ENCODE measurements around the gene CADM1. TPM values are rescaled to one million over a fixed set of nuclear protein-coding genes. Genes with fewer than 3 reads are reported as not detected.

CADM1 gene
- total and polyA plus RNA-seq, 9 of the 15 experiments (the other 6 are each of a cell fraction or from before 2014, with no cell fraction given): 0.42 TPM; not detected in 8

DNA sequence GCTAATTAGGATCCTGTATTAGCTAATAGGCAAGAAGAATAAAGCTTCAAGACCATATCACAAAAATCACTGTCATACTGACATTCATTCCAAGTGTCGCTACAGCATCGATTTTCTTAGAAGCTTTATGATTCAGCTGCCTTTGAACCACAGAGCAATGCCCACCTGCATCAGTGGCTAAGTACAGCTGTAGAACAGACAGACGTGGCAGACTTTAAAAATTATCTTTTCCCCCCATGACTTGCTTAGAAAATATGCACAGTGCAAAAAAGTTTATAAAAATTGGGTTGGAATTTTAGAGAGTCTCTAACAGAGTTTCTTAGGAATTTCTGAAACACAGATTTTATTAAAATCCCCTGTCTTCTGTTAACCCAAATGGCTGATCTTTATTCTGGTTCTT is 120.8 kb downstream of the CADM1 start:
- DNase-seq (ENCODE audit: extremely low read depth in 1 of 4, low spot score in 3 of 4): no peak
- TF ChIP-seq HOXB6 (CRISPR knock-in tag; IDR thresholded peaks at IDR 0.05; ENCODE audit: borderline replicate concordance): no peak
- no peak for TF ChIP-seq FIP1L1 (IDR thresholded peaks at IDR 0.05; ENCODE audit: low read depth, low read length, poor library complexity, severe bottlenecking)
- TF ChIP-seq, protein P1, sequence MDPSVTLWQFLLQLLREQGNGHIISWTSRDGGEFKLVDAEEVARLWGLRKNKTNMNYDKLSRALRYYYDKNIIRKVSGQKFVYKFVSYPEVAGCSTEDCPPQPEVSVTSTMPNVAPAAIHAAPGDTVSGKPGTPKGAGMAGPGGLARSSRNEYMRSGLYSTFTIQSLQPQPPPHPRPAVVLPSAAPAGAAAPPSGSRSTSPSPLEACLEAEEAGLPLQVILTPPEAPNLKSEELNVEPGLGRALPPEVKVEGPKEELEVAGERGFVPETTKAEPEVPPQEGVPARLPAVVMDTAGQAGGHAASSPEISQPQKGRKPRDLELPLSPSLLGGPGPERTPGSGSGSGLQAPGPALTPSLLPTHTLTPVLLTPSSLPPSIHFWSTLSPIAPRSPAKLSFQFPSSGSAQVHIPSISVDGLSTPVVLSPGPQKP (CRISPR knock-in tag; IDR thresholded peaks at IDR 0.05): no peak
- no peak for TF ChIP-seq ZNF175 (CRISPR knock-in tag; IDR thresholded peaks at IDR 0.05; ENCODE audit: low read depth)
- TF ChIP-seq ETV1 (tag; conservative IDR thresholded peaks at IDR 0.05; ENCODE audit: low read depth): no peak
- no peak for TF ChIP-seq BMI1 (IDR thresholded peaks at IDR 0.05; ENCODE audit: low read length)
- TF ChIP-seq, protein P2, sequence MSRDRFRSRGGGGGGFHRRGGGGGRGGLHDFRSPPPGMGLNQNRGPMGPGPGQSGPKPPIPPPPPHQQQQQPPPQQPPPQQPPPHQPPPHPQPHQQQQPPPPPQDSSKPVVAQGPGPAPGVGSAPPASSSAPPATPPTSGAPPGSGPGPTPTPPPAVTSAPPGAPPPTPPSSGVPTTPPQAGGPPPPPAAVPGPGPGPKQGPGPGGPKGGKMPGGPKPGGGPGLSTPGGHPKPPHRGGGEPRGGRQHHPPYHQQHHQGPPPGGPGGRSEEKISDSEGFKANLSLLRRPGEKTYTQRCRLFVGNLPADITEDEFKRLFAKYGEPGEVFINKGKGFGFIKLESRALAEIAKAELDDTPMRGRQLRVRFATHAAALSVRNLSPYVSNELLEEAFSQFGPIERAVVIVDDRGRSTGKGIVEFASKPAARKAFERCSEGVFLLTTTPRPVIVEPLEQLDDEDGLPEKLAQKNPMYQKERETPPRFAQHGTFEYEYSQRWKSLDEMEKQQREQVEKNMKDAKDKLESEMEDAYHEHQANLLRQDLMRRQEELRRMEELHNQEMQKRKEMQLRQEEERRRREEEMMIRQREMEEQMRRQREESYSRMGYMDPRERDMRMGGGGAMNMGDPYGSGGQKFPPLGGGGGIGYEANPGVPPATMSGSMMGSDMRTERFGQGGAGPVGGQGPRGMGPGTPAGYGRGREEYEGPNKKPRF (IDR thresholded peaks at IDR 0.05; ENCODE audit: low read depth, low read length): no peak
- TF ChIP-seq, protein P3, sequence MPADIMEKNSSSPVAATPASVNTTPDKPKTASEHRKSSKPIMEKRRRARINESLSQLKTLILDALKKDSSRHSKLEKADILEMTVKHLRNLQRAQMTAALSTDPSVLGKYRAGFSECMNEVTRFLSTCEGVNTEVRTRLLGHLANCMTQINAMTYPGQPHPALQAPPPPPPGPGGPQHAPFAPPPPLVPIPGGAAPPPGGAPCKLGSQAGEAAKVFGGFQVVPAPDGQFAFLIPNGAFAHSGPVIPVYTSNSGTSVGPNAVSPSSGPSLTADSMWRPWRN (IDR thresholded peaks at IDR 0.05; ENCODE audit: low read depth): no peak
- TF ChIP-seq STAT5A (IDR thresholded peaks at IDR 0.05; ENCODE audit: borderline replicate concordance, low read length): no peak
- TF ChIP-seq RBM22 (IDR thresholded peaks at IDR 0.05; ENCODE audit: low read depth, low read length, poor library complexity, severe bottlenecking): no peak
- TF ChIP-seq MAZ (CRISPR knock-in tag; conservative IDR thresholded peaks at IDR 0.05 in 1 of 2, IDR thresholded peaks at IDR 0.05 in 1 of 2): no peak
- H3K27ac ChIP-seq (ENCODE audit: extremely low read depth, low read depth, low read length): no peak overlapping the region
- no peak overlapping the region for H3K4me3 ChIP-seq
- no peaks in the 10 kb centered on the region for H4K20me1 ChIP-seq (replicated peaks; ENCODE audit: control insufficient read depth, insufficient read depth, low read length)
- in situ Hi-C loops (cut with MboI) (no loop called here), intact Hi-C loops (cut with micrococcal nuclease) (no loop called here)
- no peaks in the 10 kb centered on the region for H3K4me1 ChIP-seq (replicated peaks in 1 of 2; ENCODE audit: control insufficient read depth in 2 of 2, insufficient read depth in 2 of 2, low read length in 2 of 2)
- no peak overlapping the region for H3K4me2 ChIP-seq (ENCODE audit: insufficient read depth, low read length)
- H3K9me3 ChIP-seq (replicated peaks; ENCODE audit: control insufficient read depth, insufficient read depth, low read depth, low read length): no peaks in the 10 kb centered on the region
- ChIA-PET CTCF (ENCODE audit: low intra/inter-chr PET ratio) (no interaction called here), POLR2A (no interaction called here)
- H3K27me3 ChIP-seq (ENCODE audit: control insufficient read depth in 2 of 2, insufficient read depth in 2 of 2, low read length in 2 of 2): no peaks in the 10 kb centered on the region
- H3K36me3 ChIP-seq (ENCODE audit: control insufficient read depth, insufficient read depth, low read length): no peaks in the 10 kb centered on the region
- no peak for ATAC-seq
- no peak for FAIRE-seq
- H2AFZ ChIP-seq (ENCODE audit: low read depth, low read length): no peak overlapping the region
- H3K79me2 ChIP-seq (ENCODE audit: control insufficient read depth, insufficient read depth, low read length): no peaks in the 10 kb centered on the region
- BruUV-seq (replicated peaks): no TSS peak
- no peaks in the 10 kb centered on the region for H3K9me1 ChIP-seq (ENCODE audit: control insufficient read depth, insufficient read depth, low read length)
- no peak overlapping the region for H3K9ac ChIP-seq (ENCODE audit: insufficient read depth in 1 of 2, low read depth in 2 of 2, low read length in 2 of 2)
- WGBS (ENCODE audit: insufficient coverage, low coverage, missing lambda C conversion rate): 0% methylated on average over 3 of the region's 3 CpGs

Data from K562 (cell line).